Measurements from ENCODE around the gene SPPL2B.
A peak's percentile ranks its signal among the peaks of the same experiment; 100 is the strongest.
"Not testable (repeated sequence)": the region's sequence is repeated elsewhere in the genome, so short reads cannot be mapped to it uniquely, and the experiment has no call there.

Gene SPPL2B

GRCh38 chr19:2328401-2329148 lies at the start of gene SPPL2B, which contains the start of gene LSM7:
Gene SPPL2B (plus strand): TSS chr19:2328684. CDS start chr19:2328710, 26 bp downstream.
Gene LSM7 (minus strand): TSS chr19:2328586. CDS start chr19:2328566, 20 bp downstream.
- peak within 1 kb of the TSS; percentile 59 for H3K27ac ChIP-seq (ENCODE audit: low read depth, low read length)
- H3K9ac ChIP-seq (ENCODE audit: low read length), result peak within 1 kb of the TSS; percentile 76
- peaks cover 13% of the 10 kb centered on the region for H3K4me1 ChIP-seq (ENCODE audit: control insufficient read depth, insufficient read depth, low read length)
- H3K4me3 ChIP-seq (ENCODE audit: low read length), result peak within 1 kb of the TSS; percentile 96
- H3K36me3 ChIP-seq (ENCODE audit: control insufficient read depth, insufficient read depth, low read length), result peaks cover 6% of the 10 kb centered on the region
- no peaks in the 10 kb centered on the region for H3K27me3 ChIP-seq (ENCODE audit: control insufficient read depth, insufficient read depth, low read length)

GRCh38 chr19:2280633-2281264 lies 47.7 kb upstream of the SPPL2B start:
- Histone ChIP-seq H3K4me1 (ENCODE audit: control insufficient read depth, insufficient read depth, low read length) (no peaks in the 10 kb centered on the region), H3K4me3 (ENCODE audit: low read length) (no peak overlapping the region), H3K27me3 (ENCODE audit: control insufficient read depth, insufficient read depth, low read length) (no peaks in the 10 kb centered on the region), H3K36me3 (ENCODE audit: control insufficient read depth, insufficient read depth, low read length) (no peaks in the 10 kb centered on the region), H3K9ac (ENCODE audit: low read length) (no peak overlapping the region), H3K27ac (ENCODE audit: low read depth, low read length) (no peak overlapping the region)

GRCh38 chr19:2281265-2282061 lies 47.0 kb upstream of the SPPL2B start:
- not testable (repeated sequence) for H3K9ac ChIP-seq (ENCODE audit: low read length); H3K4me3 ChIP-seq (ENCODE audit: low read length)

GRCh38 chr19:2282062-2282861 lies 46.2 kb upstream of the SPPL2B start, which contains the start of gene PEAK3:
Gene PEAK3 (minus strand): TSS chr19:2282175. CDS start chr19:2280931, 1,244 bp downstream.
- no peaks in the 10 kb centered on the region for H3K4me1 ChIP-seq (ENCODE audit: control insufficient read depth, insufficient read depth, low read length)
- no peaks in the 10 kb centered on the region for H3K36me3 ChIP-seq (ENCODE audit: control insufficient read depth, insufficient read depth, low read length)
- H3K27me3 ChIP-seq (ENCODE audit: control insufficient read depth, insufficient read depth, low read length), result no peaks in the 10 kb centered on the region
- H3K9ac ChIP-seq (ENCODE audit: low read length), result no peak within 1 kb of the TSS
- peak within 1 kb of the TSS; percentile 44 for H3K4me3 ChIP-seq (ENCODE audit: low read length)
- H3K27ac ChIP-seq (ENCODE audit: low read depth, low read length), result no peak within 1 kb of the TSS

More at GRCh38 chr19:2281265-2282061, 47.0 kb upstream of the SPPL2B start:
- not testable (repeated sequence) for H3K4me1 ChIP-seq (ENCODE audit: control insufficient read depth, insufficient read depth, low read length); H3K36me3 ChIP-seq (ENCODE audit: control insufficient read depth, insufficient read depth, low read length); H3K27ac ChIP-seq (ENCODE audit: low read depth, low read length); H3K27me3 ChIP-seq (ENCODE audit: control insufficient read depth, insufficient read depth, low read length)

GRCh38 chr19:2282862-2283237 lies 45.6 kb upstream of the SPPL2B start:
- no peak overlapping the region for H3K9ac ChIP-seq (ENCODE audit: low read length)
- H3K27ac ChIP-seq (ENCODE audit: low read depth, low read length), result no peak overlapping the region
- peak overlapping the region; percentile 44 for H3K4me3 ChIP-seq (ENCODE audit: low read length)
- H3K27me3 ChIP-seq (ENCODE audit: control insufficient read depth, insufficient read depth, low read length), result no peaks in the 10 kb centered on the region
- H3K36me3 ChIP-seq (ENCODE audit: control insufficient read depth, insufficient read depth, low read length), result no peaks in the 10 kb centered on the region
- no peaks in the 10 kb centered on the region for H3K4me1 ChIP-seq (ENCODE audit: control insufficient read depth, insufficient read depth, low read length)

- Histone ChIP-seq H3K9ac (ENCODE audit: low read length) (no peak overlapping the region), H3K4me3 (ENCODE audit: low read length) (no peak overlapping the region), H3K4me1 (ENCODE audit: control insufficient read depth, insufficient read depth, low read length) (no peaks in the 10 kb centered on the region), H3K27me3 (ENCODE audit: control insufficient read depth, insufficient read depth, low read length) (peaks cover 3% of the 10 kb centered on the region), H3K36me3 (ENCODE audit: control insufficient read depth, insufficient read depth, low read length) (no peaks in the 10 kb centered on the region), H3K27ac (ENCODE audit: low read depth, low read length) (no peak overlapping the region)
Measured at GRCh38 chr19:2283835-2284507, 44.5 kb upstream of the SPPL2B start.

- H3K9ac ChIP-seq (ENCODE audit: low read length), result no peak overlapping the region
- H3K27ac ChIP-seq (ENCODE audit: low read depth, low read length), result no peak overlapping the region
- no peak overlapping the region for H3K4me3 ChIP-seq (ENCODE audit: low read length)
- H3K36me3 ChIP-seq (ENCODE audit: control insufficient read depth, insufficient read depth, low read length), result no peaks in the 10 kb centered on the region
- peaks cover 5% of the 10 kb centered on the region for H3K4me1 ChIP-seq (ENCODE audit: control insufficient read depth, insufficient read depth, low read length)
- peaks cover 23% of the 10 kb centered on the region for H3K27me3 ChIP-seq (ENCODE audit: control insufficient read depth, insufficient read depth, low read length)
Measured at GRCh38 chr19:2286402-2287140, 41.9 kb upstream of the SPPL2B start.

GRCh38 chr19:2287585-2288337 lies 40.7 kb upstream of the SPPL2B start:
- Histone ChIP-seq H3K9ac (ENCODE audit: low read length) (no peak overlapping the region), H3K4me1 (ENCODE audit: control insufficient read depth, insufficient read depth, low read length) (peaks cover 5% of the 10 kb centered on the region), H3K27me3 (ENCODE audit: control insufficient read depth, insufficient read depth, low read length) (peaks cover 27% of the 10 kb centered on the region), H3K27ac (ENCODE audit: low read depth, low read length) (no peak overlapping the region), H3K4me3 (ENCODE audit: low read length) (no peak overlapping the region), H3K36me3 (ENCODE audit: control insufficient read depth, insufficient read depth, low read length) (no peaks in the 10 kb centered on the region)

- Histone ChIP-seq H3K27me3 (ENCODE audit: control insufficient read depth, insufficient read depth, low read length) (peaks cover 27% of the 10 kb centered on the region), H3K36me3 (ENCODE audit: control insufficient read depth, insufficient read depth, low read length) (no peaks in the 10 kb centered on the region), H3K9ac (ENCODE audit: low read length) (no peak overlapping the region), H3K27ac (ENCODE audit: low read depth, low read length) (no peak overlapping the region), H3K4me1 (ENCODE audit: control insufficient read depth, insufficient read depth, low read length) (peaks cover 5% of the 10 kb centered on the region), H3K4me3 (ENCODE audit: low read length) (no peak overlapping the region)
Measured at GRCh38 chr19:2288338-2288817, 40.1 kb upstream of the SPPL2B start.

GRCh38 chr19:2288818-2289713 lies 39.4 kb upstream of the SPPL2B start:
- Histone ChIP-seq H3K4me3 (ENCODE audit: low read length) (no peak overlapping the region), H3K27me3 (ENCODE audit: control insufficient read depth, insufficient read depth, low read length) (peaks cover 30% of the 10 kb centered on the region), H3K4me1 (ENCODE audit: control insufficient read depth, insufficient read depth, low read length) (peaks cover 5% of the 10 kb centered on the region), H3K27ac (ENCODE audit: low read depth, low read length) (no peak overlapping the region), H3K9ac (ENCODE audit: low read length) (no peak overlapping the region), H3K36me3 (ENCODE audit: control insufficient read depth, insufficient read depth, low read length) (no peaks in the 10 kb centered on the region)

Measured in rectal smooth muscle tissue (tissue), 1 donor.